ENCODE data around the gene PIGN. TPM values are rescaled to one million over a fixed set of nuclear protein-coding genes. Genes with fewer than 3 reads are reported as not detected.
"Not testable (repeated sequence)": the region's sequence is repeated elsewhere in the genome, so short reads cannot be mapped to it uniquely, and the experiment has no call there.

Gene PIGN
- total RNA-seq, 1 donor from 2014 or later = 34.3 TPM

GRCh38 chr18:62073461-62074281 lies 113.2 kb downstream of the PIGN start:
- DNase-seq (ENCODE audit: low spot score) = no peak
- intact Hi-C loops (cut with DNase I) = no loop called here

GRCh38 chr18:62072370-62072769 lies 114.5 kb downstream of the PIGN start:
- intact Hi-C loops (cut with DNase I) = no loop called here
- ATAC-seq (no peak), DNase-seq (ENCODE audit: low spot score) (no peak)

More at GRCh38 chr18:62073461-62074281, 113.2 kb downstream of the PIGN start:
- no peak for ATAC-seq

GRCh38 chr18:62071071-62071470 lies 115.8 kb downstream of the PIGN start:
- DNase-seq (ENCODE audit: low spot score) (no peak), ATAC-seq (no peak)
- intact Hi-C loops (cut with DNase I) = no loop called here

GRCh38 chr18:62070302-62070701 lies 116.6 kb downstream of the PIGN start:
- intact Hi-C loops (cut with DNase I) = no loop called here
- no peak for DNase-seq (ENCODE audit: low spot score)
- ATAC-seq = no peak

GRCh38 chr18:62069556-62069955 lies 117.3 kb downstream of the PIGN start:
- DNase-seq (ENCODE audit: low spot score) (no peak), ATAC-seq (no peak)
- intact Hi-C loops (cut with DNase I) = no loop called here

GRCh38 chr18:62066102-62066818 lies 120.6 kb downstream of the PIGN start:
- DNase-seq (ENCODE audit: low spot score) = no peak
- ATAC-seq = no peak
- intact Hi-C loops (cut with DNase I) = no loop called here

- intact Hi-C loops (cut with DNase I) = no loop called here
- DNase-seq (ENCODE audit: low spot score) (no peak), ATAC-seq (no peak)
These were observed 122.5 kb downstream of the PIGN start for GRCh38 chr18:62064361-62064760.

- intact Hi-C loops (cut with DNase I) = no loop called here
- ATAC-seq = no peak
- DNase-seq (ENCODE audit: low spot score) = no peak
These were observed 124.9 kb downstream of the PIGN start for GRCh38 chr18:62061821-62062478.

- intact Hi-C loops (cut with DNase I) = no loop called here
- ATAC-seq = no peak
- no peak for DNase-seq (ENCODE audit: low spot score)
These were observed 126.0 kb downstream of the PIGN start for GRCh38 chr18:62060820-62061219.

- ATAC-seq (no peak), DNase-seq (ENCODE audit: low spot score) (no peak)
- intact Hi-C loops (cut with DNase I) = no loop called here
These were observed 131.8 kb downstream of the PIGN start for GRCh38 chr18:62054929-62055498.

- intact Hi-C loops (cut with DNase I) = no loop called here
- ATAC-seq (no peak), DNase-seq (ENCODE audit: low spot score) (no peak)
These were observed 138.6 kb downstream of the PIGN start for GRCh38 chr18:62048279-62048678.

GRCh38 chr18:62045316-62045715 lies 141.5 kb downstream of the PIGN start:
- no peak for DNase-seq (ENCODE audit: low spot score)
- intact Hi-C loops (cut with DNase I) = no loop called here
- no peak for ATAC-seq

GRCh38 chr18:62044490-62045000 lies 142.3 kb downstream of the PIGN start:
- no peak for ATAC-seq
- no peak for DNase-seq (ENCODE audit: low spot score)
- intact Hi-C loops (cut with DNase I) = no loop called here

GRCh38 chr18:62037989-62038778 lies 148.7 kb downstream of the PIGN start:
- ATAC-seq = peak; percentile 89

GRCh38 chr18:62037012-62037742 lies 149.7 kb downstream of the PIGN start:
- intact Hi-C loops (cut with DNase I) = no loop called here
- peak; percentile 82 for ATAC-seq
- DNase-seq (ENCODE audit: low spot score) = no peak

More at GRCh38 chr18:62037989-62038778, 148.7 kb downstream of the PIGN start:
- intact Hi-C loops (cut with DNase I) = no loop called here
- DNase-seq (ENCODE audit: low spot score) = no peak

- intact Hi-C loops (cut with DNase I); DNase-seq (ENCODE audit: low spot score); ATAC-seq: not testable (repeated sequence)
These were observed 152.6 kb downstream of the PIGN start for GRCh38 chr18:62034286-62034685.

- no peak for DNase-seq (ENCODE audit: low spot score)
- intact Hi-C loops (cut with DNase I) = no loop called here
- no peak for ATAC-seq
These were observed 153.1 kb downstream of the PIGN start for GRCh38 chr18:62033756-62034155.

GRCh38 chr18:62033207-62033606 lies 153.6 kb downstream of the PIGN start:
- ATAC-seq (no peak), DNase-seq (ENCODE audit: low spot score) (no peak)
- intact Hi-C loops (cut with DNase I) = no loop called here

All from sciatic nerve (tissue), 2 donors.